Esophagus mucosa (tissue), 1 donor: ENCODE results near the gene C5orf24. TPM values are rescaled to one million over a fixed set of nuclear protein-coding genes. Genes with fewer than 3 reads are reported as not detected.
A peak's percentile ranks its signal among the peaks of the same experiment; 100 is the strongest.
"Not testable (repeated sequence)": the region's sequence is repeated elsewhere in the genome, so short reads cannot be mapped to it uniquely, and the experiment has no call there.

ENCODE experiments used
- ATAC-seq: fragments of 200-7000 bp; cut with Tn5 transposase; one replicate; pipeline ENCODE4 v1.9.1; 2020
- total RNA-seq: library from RNA; stranded (reverse); gene quantifications from one replicate; pipeline ENCODE4 v1.2.4, GENCODE V29; 2023
- donor health status: DM: yes; HTN: yes; CAD: no.

The C5orf24 gene
- 21.0 TPM for total RNA-seq

DNA sequence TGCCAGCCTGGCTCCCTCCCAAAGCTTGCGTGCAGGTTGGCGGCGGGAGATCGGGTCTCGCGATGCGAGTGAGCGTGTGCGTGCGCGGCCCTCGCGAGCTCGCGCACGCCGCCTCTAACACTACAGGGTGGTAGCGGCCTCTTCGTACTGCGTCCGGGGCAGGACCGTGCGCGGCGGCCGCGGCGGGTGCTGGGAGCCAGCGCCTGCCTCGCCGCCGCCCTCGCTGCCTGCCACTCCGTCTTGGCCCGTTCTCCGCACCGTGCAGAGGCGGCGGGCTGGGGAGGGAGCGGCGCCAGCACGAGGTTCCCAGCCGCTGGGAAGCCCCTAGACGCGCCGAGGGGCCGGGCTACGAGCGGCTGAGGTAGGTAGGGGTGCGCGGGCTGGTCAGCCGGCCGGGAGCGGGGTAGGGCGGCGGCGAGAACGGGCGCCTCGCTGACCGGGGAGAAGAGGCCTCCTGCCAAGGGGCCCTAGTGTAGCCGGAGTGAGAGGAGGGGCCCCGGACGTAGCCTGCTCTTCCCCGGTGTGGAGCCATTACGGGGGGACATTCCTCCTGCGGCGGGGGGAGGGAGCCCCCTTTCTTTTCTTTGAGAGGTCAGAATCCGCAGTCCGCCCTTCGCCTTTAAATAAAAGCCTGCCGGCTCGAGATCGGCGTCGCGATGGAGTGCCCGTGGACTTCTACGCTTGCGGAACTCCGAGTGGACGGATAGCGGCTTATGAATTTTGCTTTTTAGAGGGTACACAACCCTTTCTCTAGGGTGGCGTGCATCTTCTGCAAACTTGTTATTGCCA is at the start of gene C5orf24:
C5orf24 (plus strand) TSS at position 117 of the 789 bp plus-strand sequence. CDS start 8,933 bp downstream, outside the sequence.
- peak; percentile 99 for ATAC-seq

GRCh38 chr5:134798468-134798867 is 47.3 kb upstream of the C5orf24 start:
- no peak for ATAC-seq

DNA sequence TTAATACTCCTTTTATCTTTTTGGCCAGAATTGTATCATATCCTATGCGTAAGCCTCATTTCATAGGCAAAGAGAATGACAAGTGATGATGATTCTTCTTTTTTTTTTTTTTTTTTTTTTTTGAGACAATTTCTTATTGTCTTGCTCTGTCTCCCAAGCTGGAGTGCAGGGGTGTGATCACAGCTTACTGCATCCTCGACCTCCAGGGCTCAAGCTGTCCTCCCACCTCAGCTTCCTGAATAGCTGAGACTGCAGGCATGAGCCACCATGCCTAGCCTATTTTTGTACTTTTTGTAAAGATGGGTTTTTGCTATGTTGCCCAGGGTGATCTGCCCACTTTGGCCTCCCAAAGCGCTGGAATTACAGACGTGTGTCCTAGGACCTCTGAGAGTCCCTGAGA is 41.9 kb upstream of the C5orf24 start:
- ATAC-seq: no peak

GRCh38 chr5:134813407-134813806 is 32.4 kb upstream of the C5orf24 start:
- no peak for ATAC-seq

DNA sequence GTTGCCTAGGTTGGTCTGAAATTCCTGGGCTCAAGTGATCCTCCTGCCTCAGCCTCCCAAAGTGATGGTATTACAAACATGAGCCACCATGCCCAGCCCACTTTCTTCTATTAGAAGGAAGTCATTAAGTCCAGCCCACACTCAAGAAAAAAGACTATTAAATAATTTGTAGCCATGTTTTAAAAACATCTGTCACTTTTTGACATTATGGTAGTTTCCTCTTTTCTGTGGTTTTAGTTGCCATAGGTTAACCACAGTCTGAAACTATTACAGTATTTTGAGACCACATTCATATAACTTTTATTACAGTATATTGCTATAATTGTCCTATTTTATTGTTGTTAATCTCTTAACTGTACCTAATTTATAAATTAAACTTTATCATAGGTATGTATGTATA is 31.9 kb upstream of the C5orf24 start:
- ATAC-seq: no peak

- no peak for ATAC-seq
Observed at GRCh38 chr5:134817006-134817405, 28.8 kb upstream of the C5orf24 start.

- no peak for ATAC-seq
Observed at GRCh38 chr5:134818776-134819175, 27.0 kb upstream of the C5orf24 start.

- no peak for ATAC-seq
Observed at GRCh38 chr5:134819407-134819963, 26.3 kb upstream of the C5orf24 start.

DNA sequence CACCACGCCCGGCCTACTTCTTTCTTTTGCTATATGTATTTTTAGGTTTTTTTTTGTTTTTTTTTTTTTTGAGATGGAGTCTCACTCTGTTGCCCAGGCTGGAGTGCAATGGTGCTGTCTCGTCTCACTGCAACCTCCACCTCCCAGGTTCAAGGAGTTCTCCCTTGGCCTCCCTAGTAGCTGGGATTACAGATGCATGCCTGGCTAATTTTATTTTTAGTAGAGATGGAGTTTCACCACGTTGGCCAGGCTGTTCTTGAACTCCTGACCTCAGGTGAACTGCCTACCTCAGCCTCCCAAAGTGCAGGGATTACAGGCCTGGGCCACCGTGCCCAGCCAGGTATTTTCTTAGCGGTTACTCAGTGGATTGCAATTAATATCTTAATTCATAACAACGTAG is 23.9 kb upstream of the C5orf24 start:
- no peak for ATAC-seq

GRCh38 chr5:134824681-134825080 is 21.1 kb upstream of the C5orf24 start:
- no peak for ATAC-seq

DNA sequence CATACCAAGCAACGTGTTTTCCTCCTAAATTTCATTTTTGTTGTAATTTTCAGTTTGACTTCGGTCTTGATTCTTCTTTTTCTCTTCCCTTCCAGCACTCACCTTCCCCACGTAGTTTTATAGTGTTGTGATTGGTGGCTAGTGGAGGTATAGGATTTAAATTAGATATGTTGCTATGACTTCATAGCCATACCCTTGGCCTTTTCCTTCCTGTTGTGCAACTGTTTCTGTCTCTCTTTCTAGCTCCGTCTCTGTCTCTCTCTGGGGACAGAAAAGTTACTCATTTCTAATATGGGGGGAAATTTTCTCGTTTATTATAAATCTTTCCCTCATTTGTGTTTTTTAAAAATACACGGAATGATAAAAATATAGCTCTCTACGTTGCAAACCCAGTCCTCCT is 20.6 kb upstream of the C5orf24 start:
- ATAC-seq: no peak

GRCh38 chr5:134833340-134834032 is 12.3 kb upstream of the C5orf24 start:
- no peak for ATAC-seq

- ATAC-seq: no peak
Observed at GRCh38 chr5:134835623-134836022, 10.1 kb upstream of the C5orf24 start.

GRCh38 chr5:134837530-134838181 is 8.1 kb upstream of the C5orf24 start:
- ATAC-seq: no peak

GRCh38 chr5:134838361-134838760 is 7.4 kb upstream of the C5orf24 start:
- not testable (repeated sequence) for ATAC-seq

GRCh38 chr5:134840811-134841210 is 5.0 kb upstream of the C5orf24 start:
- ATAC-seq: no peak

DNA sequence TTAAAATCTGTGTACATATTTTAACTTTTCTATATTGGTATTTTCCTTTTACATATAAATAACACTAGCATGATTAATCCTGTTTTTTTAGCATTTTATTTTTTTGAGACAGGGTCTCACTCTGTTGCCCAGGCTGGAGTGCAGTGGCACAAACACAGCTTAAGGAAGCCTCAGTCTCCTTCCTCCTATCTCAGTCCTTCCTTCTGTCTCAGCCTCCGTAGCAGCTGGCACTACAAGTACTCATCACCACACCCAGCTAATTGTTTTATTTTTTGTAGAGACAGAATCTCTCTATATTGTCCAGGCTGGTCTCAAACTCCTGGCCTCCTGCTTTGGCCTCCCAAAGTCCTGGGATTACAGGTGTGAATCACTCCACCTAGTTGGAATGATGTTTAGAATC is 1.5 kb upstream of the C5orf24 start:
- ATAC-seq: no peak

DNA sequence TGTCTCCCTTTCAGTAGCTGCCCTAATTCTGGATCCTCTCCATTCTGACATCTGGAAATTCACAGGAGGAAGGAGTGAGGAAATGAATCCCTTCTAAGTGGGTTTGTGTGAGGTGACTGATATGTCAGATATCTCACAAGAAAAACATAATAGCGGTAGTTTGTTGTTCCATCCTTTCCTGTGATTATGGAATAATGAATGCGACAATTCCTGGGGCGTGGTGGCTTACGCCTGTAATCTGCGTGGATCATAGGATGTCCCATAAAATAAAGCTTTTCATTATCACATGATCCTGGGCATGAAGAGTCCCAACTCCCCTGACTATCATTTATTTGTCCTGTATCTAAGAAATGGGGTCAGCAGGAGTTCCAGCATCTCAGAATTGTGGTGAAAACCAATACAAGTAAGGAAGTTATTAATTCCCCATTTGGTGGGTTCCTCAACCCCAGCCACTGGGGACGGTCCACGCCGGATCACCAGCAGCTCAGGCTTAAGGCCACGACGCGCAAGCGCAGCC is 375 bp upstream of the C5orf24 start:
- peak; percentile 8 for ATAC-seq

DNA sequence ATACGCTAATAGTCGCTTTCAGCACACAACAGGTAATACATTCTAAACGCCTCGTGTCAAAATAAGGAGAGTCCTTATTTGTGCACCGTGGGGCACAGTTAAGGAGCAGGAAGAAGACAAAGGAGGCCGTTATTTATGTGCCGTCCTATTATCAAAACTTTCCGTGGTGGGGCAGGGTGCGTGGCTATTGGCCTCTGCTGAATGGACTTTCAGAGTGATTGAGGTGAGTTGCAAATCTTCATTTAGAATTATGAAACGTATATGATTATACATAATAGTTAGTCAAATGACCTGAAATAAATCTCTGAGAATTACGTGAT is 833 bp downstream of the C5orf24 start:
- peak; percentile 3 for ATAC-seq

DNA sequence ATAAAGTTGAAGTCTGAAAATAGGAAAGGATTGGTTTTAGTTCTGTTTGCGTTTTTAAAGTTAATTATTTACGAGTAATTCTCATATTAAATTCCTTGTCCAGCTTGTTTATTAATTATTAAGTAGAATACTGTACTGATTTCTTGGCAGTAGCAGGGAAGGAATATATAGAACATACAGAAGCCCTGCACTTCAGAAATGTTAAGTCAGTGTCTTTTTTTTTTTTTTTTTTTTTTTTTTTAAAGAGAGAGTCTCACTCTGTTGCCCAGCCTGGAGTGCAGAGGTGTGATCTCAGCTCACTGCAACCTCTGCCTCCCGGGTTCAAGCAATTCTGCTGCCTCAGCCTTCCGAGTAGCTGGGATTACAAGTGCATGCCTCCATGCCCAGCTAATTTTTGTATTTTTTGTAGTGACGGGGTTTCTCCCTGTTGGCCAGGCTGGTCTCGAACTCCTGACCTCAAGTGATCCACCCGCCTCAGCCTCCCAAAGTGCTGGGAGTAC is 3.7 kb downstream of the C5orf24 start:
- not testable (repeated sequence) for ATAC-seq

DNA sequence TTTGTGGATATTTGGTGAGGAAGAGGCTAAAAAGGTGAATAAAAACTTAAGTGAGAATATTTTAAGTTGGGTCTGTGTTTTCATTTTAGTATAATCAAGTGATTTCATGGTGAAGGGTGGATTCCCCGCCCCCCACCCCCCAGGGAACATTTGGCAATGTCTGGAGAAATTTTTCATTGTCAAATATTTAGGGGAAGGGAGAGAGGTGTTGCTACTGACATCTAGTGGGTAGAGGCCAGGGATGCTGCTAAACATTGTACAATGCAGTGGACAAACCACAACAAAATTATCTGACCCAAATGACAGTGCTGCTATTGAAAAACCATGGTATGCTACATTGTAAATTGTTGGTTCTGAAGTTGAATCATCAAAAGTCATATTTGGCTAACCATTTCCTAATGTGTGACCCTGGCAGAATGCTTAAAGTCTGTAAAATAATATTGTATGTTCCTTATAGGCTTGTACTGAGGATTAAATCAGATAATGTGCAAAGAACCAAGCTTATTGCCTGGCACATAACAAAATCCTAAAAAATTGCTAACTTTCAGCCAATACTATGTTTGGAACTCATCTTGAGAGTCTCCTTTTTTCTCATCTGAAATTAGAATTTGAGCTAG is 5.6 kb downstream of the C5orf24 start:
- no peak for ATAC-seq

DNA sequence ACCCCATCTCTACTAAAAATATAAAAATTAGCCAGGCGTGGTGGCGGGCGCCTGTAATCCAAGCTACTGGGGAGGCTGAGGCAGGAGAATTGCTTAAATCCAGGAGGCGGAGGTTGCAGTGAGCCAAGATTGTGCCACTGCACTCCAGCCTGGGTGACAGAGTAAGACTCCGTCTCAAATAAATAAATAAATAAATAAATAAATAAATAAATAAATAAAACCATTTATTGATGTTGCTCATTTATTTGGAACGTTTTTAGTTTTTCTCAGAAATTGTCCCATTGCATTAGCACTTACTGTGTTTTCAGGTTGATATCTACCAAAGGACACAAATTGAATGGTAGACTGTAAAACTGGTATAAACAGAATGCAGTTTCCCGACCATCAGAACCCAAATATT is 10.7 kb downstream of the C5orf24 start:
- not testable (repeated sequence) for ATAC-seq

GRCh38 chr5:134857401-134857800 is 11.6 kb downstream of the C5orf24 start:
- no peak for ATAC-seq
